ENCODE data around the gene NKPD1. TPM values are rescaled to one million over a fixed set of nuclear protein-coding genes. Genes with fewer than 3 reads are reported as not detected.

NKPD1 gene
- total RNA-seq, 1 donor from 2014 or later: not detected

- peaks cover 4% of the 10 kb centered on the region for H3K27me3 Mint-ChIP-seq (ENCODE audit: low read depth, unreplicated experiment)
- peaks cover 8% of the 10 kb centered on the region for H3K4me1 Mint-ChIP-seq (ENCODE audit: low read depth, unreplicated experiment)
- Histone ChIP-seq H3K79me2 (ENCODE audit: insufficient read depth, low read length) (peaks cover 19% of the 10 kb centered on the region), H4K20me1 (ENCODE audit: insufficient read depth, low read length) (peaks cover 24% of the 10 kb centered on the region), H3K36me3 (ENCODE audit: insufficient read depth, low read length) (no peaks in the 10 kb centered on the region), H2AFZ (ENCODE audit: low read depth, low read length) (no peak overlapping the region), H3K4me1 (ENCODE audit: insufficient read depth, low read length) (peaks cover 14% of the 10 kb centered on the region), H3K4me2 (ENCODE audit: low read length) (no peak overlapping the region), H3K9me3 (ENCODE audit: insufficient read depth, low read depth, low read length) (no peaks in the 10 kb centered on the region), H3K4me3 (ENCODE audit: insufficient read depth, low read depth, low read length) (no peak overlapping the region), H3K27ac (ENCODE audit: low read depth, low read length) (no peak overlapping the region), H3K27me3 (ENCODE audit: insufficient read depth, low read length) (no peaks in the 10 kb centered on the region), H3K9ac (ENCODE audit: low read length) (peak overlapping the region; percentile 3)
- no peak for DNase-seq (ENCODE audit: low read depth)
- peaks cover 5% of the 10 kb centered on the region for H3K36me3 Mint-ChIP-seq (ENCODE audit: low read depth, unreplicated experiment)
- H3K9me3 Mint-ChIP-seq (ENCODE audit: unreplicated experiment): no peaks in the 10 kb centered on the region
- no peak for TF ChIP-seq EZH2 (IDR thresholded peaks at IDR 0.05; ENCODE audit: insufficient read depth, low read length)
- no peak for TF ChIP-seq CTCF (IDR thresholded peaks at IDR 0.05; ENCODE audit: insufficient read depth, low read depth, low read length)
- no peak for FAIRE-seq
- H3K4me3 Mint-ChIP-seq (ENCODE audit: unreplicated experiment): peak overlapping the region; percentile 87
- H3K27ac Mint-ChIP-seq (ENCODE audit: unreplicated experiment): no peak overlapping the region
Observed at GRCh38 chr19:45180936-45181335, 20.2 kb upstream of the NKPD1 start.

- peaks cover 6% of the 10 kb centered on the region for H3K4me1 Mint-ChIP-seq (ENCODE audit: low read depth, unreplicated experiment)
Observed at GRCh38 chr19:45179892-45180370, 19.1 kb upstream of the NKPD1 start.

More at GRCh38 chr19:45179892-45180370, 19.1 kb upstream of the NKPD1 start:
- peaks cover 14% of the 10 kb centered on the region for H3K4me1 ChIP-seq (ENCODE audit: insufficient read depth, low read length)
- no peaks in the 10 kb centered on the region for H3K36me3 ChIP-seq (ENCODE audit: insufficient read depth, low read length)
- no peaks in the 10 kb centered on the region for H3K9me3 ChIP-seq (ENCODE audit: insufficient read depth, low read depth, low read length)
- peak overlapping the region; percentile 87 for H3K9ac ChIP-seq (ENCODE audit: low read length)
- peak overlapping the region; percentile 99 for H3K4me2 ChIP-seq (ENCODE audit: low read length)
- peaks cover 19% of the 10 kb centered on the region for H3K79me2 ChIP-seq (ENCODE audit: insufficient read depth, low read length)
- H3K4me3 ChIP-seq (ENCODE audit: insufficient read depth, low read depth, low read length): peak overlapping the region; percentile 84
- H3K27ac Mint-ChIP-seq (ENCODE audit: unreplicated experiment): peak overlapping the region; percentile 81
- peak overlapping the region; percentile 43 for H3K27ac ChIP-seq (ENCODE audit: low read depth, low read length)
- no peak for TF ChIP-seq CTCF (IDR thresholded peaks at IDR 0.05; ENCODE audit: insufficient read depth, low read depth, low read length)
- no peak for TF ChIP-seq EZH2 (IDR thresholded peaks at IDR 0.05; ENCODE audit: insufficient read depth, low read length)
- peaks cover 2% of the 10 kb centered on the region for H3K27me3 Mint-ChIP-seq (ENCODE audit: low read depth, unreplicated experiment)
- no peak for DNase-seq (ENCODE audit: low read depth)
- H3K9me3 Mint-ChIP-seq (ENCODE audit: unreplicated experiment): no peaks in the 10 kb centered on the region
- FAIRE-seq: no peak
- no peaks in the 10 kb centered on the region for H3K27me3 ChIP-seq (ENCODE audit: insufficient read depth, low read length)
- H3K4me3 Mint-ChIP-seq (ENCODE audit: unreplicated experiment): peak overlapping the region; percentile 87
- peak overlapping the region; percentile 96 for H2AFZ ChIP-seq (ENCODE audit: low read depth, low read length)
- H3K36me3 Mint-ChIP-seq (ENCODE audit: low read depth, unreplicated experiment): peaks cover 5% of the 10 kb centered on the region
- H4K20me1 ChIP-seq (ENCODE audit: insufficient read depth, low read length): peaks cover 24% of the 10 kb centered on the region

Measured in astrocyte (in vitro differentiated cells and primary cell).